Brain microvascular endothelial cell (primary cell): ENCODE results near the gene TMEM203.

Source experiments
- DNase-seq: peaks from one replicate; pipeline ENCODE4 v3.0.0-alpha.2; 2020
- H3K27ac ChIP-seq: fragments of 250-450 bp; sonication (Bioruptor Pico); 2 replicates; pipeline ENCODE4 v1.5.1; 2020; ENCODE audit warnings: mild to moderate bottlenecking, moderate library complexity
- H3K27me3 ChIP-seq: fragments of 250-450 bp; sonication (Bioruptor Pico); replicated peaks from 2 replicates; pipeline ENCODE4 v1.5.1; 2020; ENCODE audit warnings: mild to moderate bottlenecking
- H3K36me3 ChIP-seq: fragments of 250-450 bp; sonication (Bioruptor Pico); replicated peaks from 2 replicates; pipeline ENCODE4 v1.5.1; 2020; ENCODE audit warnings: mild to moderate bottlenecking
- H3K4me3 ChIP-seq: 2 replicates; pipeline ENCODE4 v1.5.1; 2011; ENCODE audit warnings: low read depth, mild to moderate bottlenecking, control low read depth, low read length, moderate library complexity
- CTCF ChIP-seq: IDR thresholded peaks from 2 replicates; pipeline ENCODE4 v1.5.1; 2011; ENCODE audit warnings: low read depth, mild to moderate bottlenecking, moderate library complexity, low read length, control low read depth, inconsistent platforms; ENCODE audit errors: missing control alignments
- in situ Hi-C: cut with HindIII; loops from 2 replicates; pipeline ENCODE4 v1.10.0; 2017; ENCODE audit warnings: low sequenced_read_pairs, low pct_ligation_motif_present

Gene TMEM203

GRCh38 chr9:137159105-137160053, 46.1 kb downstream of the TMEM203 start:
- Histone ChIP-seq H3K27ac (no peak overlapping the region), H3K4me3 (no peak overlapping the region), H3K36me3 (no peaks in the 10 kb centered on the region), H3K27me3 (peaks cover 42% of the 10 kb centered on the region)
- in situ Hi-C loops = no loop called here
- no peak for TF ChIP-seq CTCF
- no peak for DNase-seq

- H3K27ac ChIP-seq = no peak overlapping the region
- peaks cover 34% of the 10 kb centered on the region for H3K27me3 ChIP-seq
- DNase-seq = no peak
- no peak overlapping the region for H3K4me3 ChIP-seq
- in situ Hi-C loops = no loop called here
- H3K36me3 ChIP-seq = no peaks in the 10 kb centered on the region
- no peak for TF ChIP-seq CTCF
These were observed 46.8 kb downstream of the TMEM203 start for GRCh38 chr9:137158625-137159024.

GRCh38 chr9:137157618-137158415, 47.6 kb downstream of the TMEM203 start:
- H3K4me3 ChIP-seq = no peak overlapping the region
- DNase-seq = no peak
- TF ChIP-seq CTCF = no peak
- in situ Hi-C loops = no loop called here
- H3K27ac ChIP-seq = no peak overlapping the region
- H3K36me3 ChIP-seq = no peaks in the 10 kb centered on the region
- H3K27me3 ChIP-seq = peaks cover 27% of the 10 kb centered on the region

GRCh38 chr9:137156567-137157375, 48.7 kb downstream of the TMEM203 start:
- peak; percentile 4 for DNase-seq
- Histone ChIP-seq H3K27me3 (peaks cover 19% of the 10 kb centered on the region), H3K36me3 (no peaks in the 10 kb centered on the region), H3K27ac (no peak overlapping the region), H3K4me3 (peak overlapping the region; percentile 35)
- no peak for TF ChIP-seq CTCF
- in situ Hi-C loops = no loop called here
